Endothelial cell of umbilical vein (primary cell): ENCODE results near the gene MED27.

Source experiments
- CTCF ChIP-seq, 2 donors: IDR thresholded peaks; 1 replicate in 1 of 2; 2 replicates in 1 of 2; pipeline ENCODE4 v1.5.1; 2011; ENCODE audit warnings: low read length in 2 of 2, mild to moderate bottlenecking in 2 of 2, moderate library complexity in 2 of 2, control low read depth in 1 of 2, inconsistent platforms in 1 of 2, low read depth in 1 of 2; ENCODE audit not compliant: insufficient read depth in 1 of 2; ENCODE audit errors: extremely low read depth in 1 of 2
- EZH2 ChIP-seq: IDR thresholded peaks from 2 replicates; pipeline ENCODE4 v1.6.1; 2012; ENCODE audit warnings: borderline replicate concordance, low read depth, mild to moderate bottlenecking, moderate library complexity, low read length, inconsistent platforms; ENCODE audit not compliant: severe bottlenecking
- FOS ChIP-seq: IDR thresholded peaks from 2 replicates; pipeline ENCODE4 v1.6.1; 2011; ENCODE audit warnings: mild to moderate bottlenecking, low read length, moderate library complexity, borderline replicate concordance; ENCODE audit not compliant: insufficient read depth
- GATA2 ChIP-seq: IDR thresholded peaks from 2 replicates; pipeline ENCODE4 v1.7.0; 2011; ENCODE audit warnings: low read depth, mild to moderate bottlenecking, moderate library complexity, mixed read lengths, low read length; ENCODE audit not compliant: insufficient read length, insufficient read depth
- MAX ChIP-seq: IDR thresholded peaks from 2 replicates; pipeline ENCODE4 v1.6.1; 2011; ENCODE audit not compliant: insufficient read depth, insufficient read length
- POLR2A ChIP-seq: IDR thresholded peaks from 2 replicates; pipeline ENCODE4 v1.6.1; 2012; ENCODE audit warnings: low read depth, mild to moderate bottlenecking, control low read depth, low read length
- POLR2AphosphoS5 ChIP-seq: IDR thresholded peaks from 2 replicates; pipeline ENCODE4 v1.6.1; 2012; ENCODE audit warnings: low read depth, mild to moderate bottlenecking, control low read depth, low read length, moderate library complexity; ENCODE audit not compliant: insufficient read depth

- TF ChIP-seq FOS (no peak), MAX (no peak), POLR2AphosphoS5 (no peak), POLR2A (no peak), CTCF (IDR thresholded peaks at IDR 0.05; ENCODE audit: extremely low read depth in 1 of 2, insufficient read depth in 1 of 2, low read depth in 1 of 2, low read length in 2 of 2) (no peak), EZH2 (no peak), GATA2 (no peak)
These were observed 29.8 kb downstream of the MED27 start for GRCh38 chr9:132049900-132050299.
